Stimulated activated CD8-positive, alpha-beta memory T cell treated with anti-CD3 and anti-CD28 coated beads, Interleukin-4, amount 100 ng/mL, for 4 hours (primary cell): ENCODE results near the gene GAGE10.
"Not testable (repeated sequence)": the region's sequence is repeated elsewhere in the genome, so short reads cannot be mapped to it uniquely, and the experiment has no call there.

Source experiments
- DNase-seq, 2 donors: peaks; one replicate each; pipeline ENCODE4 v3.0.0-alpha.2; 2020; ENCODE audit warnings: low read depth in 2 of 2, low spot score in 1 of 2

Gene GAGE10

DNA sequence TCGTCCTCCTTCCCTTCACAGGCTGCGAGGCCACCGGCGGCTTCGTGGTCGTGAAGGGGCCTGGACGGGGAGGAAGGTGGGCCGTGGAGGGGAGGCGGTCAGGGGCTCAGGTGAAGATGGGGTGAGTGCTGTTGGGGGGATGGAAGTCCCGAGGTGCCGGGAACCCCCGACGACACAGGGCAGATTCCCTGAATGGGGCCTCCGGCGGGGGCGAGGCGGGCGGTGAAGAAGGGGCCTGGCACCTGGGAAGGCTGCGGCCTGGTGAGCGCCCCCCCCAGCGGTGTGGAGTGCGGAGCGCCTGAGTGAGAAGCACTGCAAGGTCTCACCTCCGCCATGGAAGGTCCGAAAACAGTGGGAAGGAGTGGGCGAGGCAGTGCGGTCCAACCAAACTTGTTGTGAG lies 18.8 kb downstream of the GAGE10 start:
- not testable (repeated sequence) for DNase-seq

DNA sequence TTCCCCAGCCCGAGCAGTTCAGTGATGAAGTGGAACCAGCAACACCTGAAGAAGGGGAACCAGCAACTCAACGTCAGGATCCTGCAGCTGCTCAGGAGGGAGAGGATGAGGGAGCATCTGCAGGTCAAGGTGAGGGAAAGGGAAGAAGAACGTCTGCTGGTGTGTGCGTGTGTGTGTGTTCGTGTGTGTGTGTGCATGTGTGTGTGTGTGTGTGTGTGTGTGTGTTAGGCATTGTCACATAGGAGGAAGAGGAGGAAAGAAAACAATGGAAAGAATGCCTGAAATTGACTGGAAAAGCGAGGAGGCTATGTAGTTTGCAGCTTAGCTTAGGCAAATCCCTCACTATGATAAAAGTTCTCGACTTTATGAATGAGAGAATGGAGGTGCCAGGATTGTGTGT lies 20.3 kb downstream of the GAGE10 start:
- not testable (repeated sequence) for DNase-seq

DNA sequence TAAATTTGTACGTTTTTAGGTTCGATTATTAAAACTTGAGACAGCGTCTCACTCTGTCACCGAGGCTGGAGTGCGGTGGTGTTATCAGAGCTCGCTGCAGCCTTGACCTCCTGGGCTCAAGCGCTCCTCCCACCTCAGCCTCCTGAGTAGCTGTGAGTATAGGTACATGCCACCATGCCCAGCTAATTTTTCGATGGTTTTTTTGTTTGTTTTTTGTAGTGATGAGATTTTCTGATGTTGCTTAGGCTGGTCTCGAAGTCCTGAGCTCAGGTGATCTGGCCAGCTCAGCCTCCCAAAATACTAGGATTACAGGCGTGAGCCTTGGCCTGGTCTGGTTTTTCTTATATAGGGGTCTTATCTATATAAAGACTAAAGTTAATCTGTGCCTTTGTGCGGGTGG lies 27.0 kb downstream of the GAGE10 start:
- not testable (repeated sequence) for DNase-seq

DNA sequence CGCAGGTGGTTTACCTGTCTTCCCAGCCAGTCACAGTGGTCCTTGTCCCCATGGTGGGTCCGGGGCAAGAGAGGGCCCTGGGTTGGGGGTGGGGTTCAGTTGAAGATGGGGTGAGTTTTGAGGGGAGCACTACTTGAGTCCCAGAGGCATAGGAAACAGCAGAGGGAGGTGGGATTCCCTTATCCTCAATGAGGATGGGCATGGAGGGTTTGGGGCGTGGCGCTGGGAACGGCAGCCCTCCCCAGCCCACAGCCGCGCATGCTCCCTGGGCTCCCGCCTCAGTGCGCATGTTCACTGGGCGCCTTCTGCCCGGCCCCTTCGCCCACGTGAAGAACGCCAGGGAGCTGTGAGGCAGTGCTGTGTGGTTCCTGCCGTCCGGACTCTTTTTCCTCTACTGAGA lies 27.8 kb downstream of the GAGE10 start, which contains the start of gene GAGE13:
Gene GAGE13 (plus strand): TSS at position 301 of the 400 bp plus-strand sequence. CDS start 1,156 bp downstream, outside the sequence.
- not testable (repeated sequence) for DNase-seq

DNA sequence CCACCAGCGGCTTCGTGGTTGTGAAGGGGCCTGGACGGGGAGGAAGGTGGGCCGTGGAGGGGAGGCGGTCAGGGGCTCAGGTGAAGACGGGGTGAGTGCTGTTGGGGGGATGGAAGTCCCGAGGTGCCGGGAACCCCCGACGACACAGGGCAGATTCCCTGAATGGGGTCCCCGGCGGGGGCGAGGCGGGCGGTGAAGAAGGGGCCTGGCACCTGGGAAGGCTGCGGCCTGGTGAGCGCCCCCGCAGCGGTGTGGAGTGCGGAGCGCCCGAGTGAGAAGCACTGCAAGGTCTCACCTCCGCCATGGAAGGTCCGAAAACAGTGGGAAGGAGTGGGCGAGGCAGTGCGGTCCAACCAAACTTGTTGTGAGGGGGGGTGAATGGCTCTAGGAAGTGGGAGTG lies 28.4 kb downstream of the GAGE10 start:
- DNase-seq: not testable (repeated sequence)

DNA sequence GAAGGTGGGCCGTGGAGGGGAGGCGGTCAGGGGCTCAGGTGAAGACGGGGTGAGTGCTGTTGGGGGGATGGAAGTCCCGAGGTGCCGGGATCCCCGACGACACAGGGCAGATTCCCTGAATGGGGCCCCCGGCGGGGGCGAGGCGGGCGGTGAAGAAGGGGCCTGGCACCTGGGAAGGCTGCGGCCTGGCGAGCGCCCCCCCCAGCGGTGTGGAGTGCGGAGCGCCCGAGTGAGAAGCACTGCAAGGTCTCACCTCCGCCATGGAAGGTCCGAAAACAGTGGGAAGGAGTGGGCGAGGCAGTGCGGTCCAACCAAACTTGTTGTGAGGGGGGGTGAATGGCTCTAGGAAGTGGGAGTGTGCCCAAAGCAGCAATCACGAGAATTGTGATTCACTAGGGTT lies 38.0 kb downstream of the GAGE10 start:
- DNase-seq: not testable (repeated sequence)

DNA sequence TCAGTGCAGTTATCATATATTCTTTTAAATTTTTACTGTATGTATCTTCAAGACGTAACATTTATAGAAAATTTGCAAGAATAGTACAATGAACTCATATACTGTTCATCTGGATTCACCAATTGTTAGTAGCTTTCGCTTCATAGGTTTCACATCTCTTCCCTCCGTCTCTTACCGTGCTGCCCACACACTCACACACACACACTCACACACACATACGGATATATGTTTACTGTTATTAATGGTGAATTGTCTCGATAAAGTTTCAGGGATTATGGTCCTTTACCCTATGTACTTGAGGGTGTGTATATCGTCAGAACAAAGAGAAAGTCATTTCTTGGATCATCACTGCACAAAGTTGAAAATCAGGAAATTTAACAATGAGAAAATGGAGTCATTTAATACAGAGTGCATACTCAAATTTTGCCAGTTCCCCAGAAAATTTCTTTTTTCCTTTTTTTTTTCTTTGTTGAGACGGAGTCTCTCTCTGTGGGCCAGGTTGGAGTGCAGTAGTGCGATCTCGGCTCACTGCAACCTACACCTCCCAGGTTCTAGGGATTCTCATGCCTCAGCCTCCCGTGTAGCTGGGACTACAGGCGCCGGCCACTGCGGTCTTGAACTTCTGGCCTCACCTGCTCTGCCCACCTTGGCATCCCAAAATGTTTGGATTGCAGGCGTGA lies 41.2 kb downstream of the GAGE10 start:
- not testable (repeated sequence) for DNase-seq

DNA sequence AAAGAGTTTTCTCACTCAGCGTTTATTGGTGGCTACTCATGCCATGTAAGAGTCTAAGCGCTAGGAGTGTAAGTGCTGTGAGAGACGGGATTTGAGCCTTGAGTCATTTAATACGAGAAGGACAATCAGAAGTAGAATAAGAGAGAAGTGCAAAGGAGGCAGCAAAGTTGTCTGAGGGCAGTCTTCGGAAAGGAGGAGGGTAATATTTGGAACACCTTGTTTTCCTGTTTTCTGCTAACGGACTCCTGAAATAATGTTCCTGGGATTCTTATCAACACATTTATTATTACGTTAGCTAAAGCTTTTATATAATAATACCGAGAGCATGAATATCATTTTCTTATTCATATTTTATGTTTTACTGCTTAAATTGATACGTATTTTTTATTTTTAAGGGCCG lies 42.0 kb downstream of the GAGE10 start:
- not testable (repeated sequence) for DNase-seq

DNA sequence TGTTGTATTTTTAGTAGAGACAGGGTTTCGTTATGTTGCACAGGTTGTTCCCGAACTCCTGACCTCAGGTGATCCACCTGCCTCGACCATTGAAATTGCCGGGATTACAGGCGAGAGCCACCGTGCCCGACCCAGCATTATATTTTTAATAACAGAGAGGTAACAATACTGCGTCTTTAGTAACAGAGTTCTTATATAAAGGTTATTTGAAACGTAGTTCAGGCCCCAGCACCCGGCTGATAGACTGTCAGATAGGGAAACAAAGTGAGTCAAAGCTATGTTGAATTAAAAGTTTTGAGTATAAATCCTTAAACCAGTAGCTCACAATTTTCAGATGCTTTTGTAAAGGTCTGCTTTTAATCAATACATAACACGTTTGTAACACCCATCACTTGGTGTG lies 42.7 kb downstream of the GAGE10 start:
- DNase-seq: not testable (repeated sequence)
